Hepatocyte (in vitro differentiated cells): Measurements from ENCODE around the gene CYB561D2. TPM values are rescaled to one million over a fixed set of nuclear protein-coding genes. Genes with fewer than 3 reads are reported as not detected.

Experiments
- DNase-seq: peaks from one replicate; pipeline ENCODE4 v3.0.0-alpha.2; 2016; ENCODE audit warnings: low spot score
- H2AFZ ChIP-seq: fragments of 200-600 bp; sonication (generic); 2 replicates; pipeline ENCODE4 v1.6.0; 2016; ENCODE audit warnings: antibody characterized with exemption, mild to moderate bottlenecking
- H3K27ac ChIP-seq: fragments of 200-600 bp; sonication (generic); 2 replicates; pipeline ENCODE4 v1.5.1; 2016; ENCODE audit warnings: mild to moderate bottlenecking
- H3K27me3 ChIP-seq: fragments of 200-600 bp; sonication (generic); 2 replicates; pipeline ENCODE4 v1.6.1; 2016
- H3K36me3 ChIP-seq: fragments of 200-600 bp; sonication (generic); replicated peaks from 2 replicates; pipeline ENCODE4 v1.5.1; 2016; ENCODE audit warnings: low read depth; ENCODE audit not compliant: insufficient read depth
- H3K4me1 ChIP-seq: fragments of 200-600 bp; sonication (generic); 2 replicates; pipeline ENCODE4 v1.5.1; 2016; ENCODE audit warnings: mild to moderate bottlenecking, moderate library complexity; ENCODE audit not compliant: insufficient read depth
- H3K4me2 ChIP-seq: fragments of 200-600 bp; sonication (generic); 2 replicates; pipeline ENCODE4 v1.6.0; 2016
- H3K4me3 ChIP-seq: fragments of 200-600 bp; sonication (generic); 2 replicates; pipeline ENCODE4 v1.5.1; 2016; ENCODE audit warnings: mild to moderate bottlenecking
- H3K79me2 ChIP-seq: fragments of 200-600 bp; sonication (generic); 2 replicates; pipeline ENCODE4 v1.6.0; 2017; ENCODE audit warnings: mild to moderate bottlenecking
- H3K9me2 ChIP-seq: fragments of 200-600 bp; sonication (generic); replicated peaks from 2 replicates; pipeline ENCODE4 v1.6.0; 2017; ENCODE audit warnings: mild to moderate bottlenecking; ENCODE audit not compliant: insufficient read depth
- H3K9me3 ChIP-seq: fragments of 200-600 bp; sonication (generic); 2 replicates; pipeline ENCODE4 v1.5.1; 2016; ENCODE audit warnings: low read depth, mild to moderate bottlenecking
- H4K20me1 ChIP-seq: fragments of 200-600 bp; sonication (generic); 2 replicates; pipeline ENCODE4 v1.6.0; 2016; ENCODE audit warnings: mild to moderate bottlenecking; ENCODE audit not compliant: insufficient read depth, poor library complexity, severe bottlenecking
- CTCF ChIP-seq: fragments of 200-600 bp; sonication (generic); IDR thresholded peaks from 2 replicates; pipeline ENCODE4 v1.5.1; 2016; ENCODE audit warnings: antibody characterized with exemption, mild to moderate bottlenecking; ENCODE audit not compliant: poor library complexity
- EZH2 ChIP-seq: fragments of 200-600 bp; sonication (generic); IDR thresholded peaks from 2 replicates; pipeline ENCODE4 v1.6.1; 2016; ENCODE audit warnings: antibody characterized with exemption, mild to moderate bottlenecking, borderline replicate concordance
- EZH2phosphoT487 ChIP-seq: fragments of 200-600 bp; sonication (generic); IDR thresholded peaks from one replicate; pipeline ENCODE4 v1.6.1; 2018; ENCODE audit warnings: antibody characterized with exemption, mild to moderate bottlenecking, low read depth, moderate library complexity; ENCODE audit not compliant: unreplicated experiment, severe bottlenecking
- WGBS: methylation state at CpG from one replicate; pipeline ENCODE4 v1.1.6; 2016; ENCODE audit warnings: low lambda C conversion rate; ENCODE audit errors: missing lambda C conversion rate; 5-methylcytosine and 5-hydroxymethylcytosine counted together
- polyA plus RNA-seq: library from polyadenylated mRNA; unstranded; fragments of >200 nt; fragmentation: Nextera tagmentation; extraction: Ambion mirVana; gene quantifications from 2 replicates; pipeline ENCODE4 v1.2.1, GENCODE V29; 2016
- total RNA-seq: library from RNA; depleted of rRNA; stranded (reverse); fragments of >200 nt; gene quantifications from 2 replicates; pipeline ENCODE4 v1.2.3, GENCODE V29; 2014

The CYB561D2 gene
- total and polyA plus RNA-seq, 2 experiments from 2014 or later, result 37.3 to 40.5 TPM

- H3K27ac ChIP-seq, result peak overlapping the region; percentile 91
- H3K9me2 ChIP-seq, result no peaks in the 10 kb centered on the region
- no peaks in the 10 kb centered on the region for H3K27me3 ChIP-seq
- no peak for TF ChIP-seq EZH2
- 47% methylated on average over 9 of the region's 9 CpGs for WGBS
- peaks cover 38% of the 10 kb centered on the region for H3K79me2 ChIP-seq
- peaks cover 3% of the 10 kb centered on the region for H4K20me1 ChIP-seq
- H3K4me1 ChIP-seq, result peaks cover 37% of the 10 kb centered on the region
- H3K36me3 ChIP-seq, result no peaks in the 10 kb centered on the region
- H3K9me3 ChIP-seq, result no peaks in the 10 kb centered on the region
- no peak overlapping the region for H2AFZ ChIP-seq
- peak; percentile 91 for DNase-seq
- no peak overlapping the region for H3K4me3 ChIP-seq
- H3K4me2 ChIP-seq, result peak overlapping the region; percentile 61
Measured at GRCh38 chr3:50316657-50317242, 33.9 kb upstream of the CYB561D2 start.

GRCh38 chr3:50317300-50317699 lies 33.4 kb upstream of the CYB561D2 start:
- Histone ChIP-seq H3K4me2 (peak overlapping the region; percentile 61), H3K27me3 (no peaks in the 10 kb centered on the region), H2AFZ (no peak overlapping the region), H3K9me2 (no peaks in the 10 kb centered on the region), H4K20me1 (peaks cover 3% of the 10 kb centered on the region), H3K36me3 (no peaks in the 10 kb centered on the region), H3K4me3 (no peak overlapping the region), H3K9me3 (no peaks in the 10 kb centered on the region), H3K27ac (peak overlapping the region; percentile 91), H3K4me1 (peaks cover 43% of the 10 kb centered on the region), H3K79me2 (peaks cover 38% of the 10 kb centered on the region)
- TF ChIP-seq EZH2phosphoT487 (no peak), CTCF (no peak), EZH2 (no peak)
- WGBS, result 80% methylated on average over 6 of the region's 6 CpGs
- DNase-seq, result no peak

- Histone ChIP-seq H4K20me1 (peaks cover 3% of the 10 kb centered on the region), H3K4me2 (peak overlapping the region; percentile 97), H3K27ac (peak overlapping the region; percentile 91)
Measured at GRCh38 chr3:50318163-50318562, 32.5 kb upstream of the CYB561D2 start.

More at GRCh38 chr3:50318163-50318562, 32.5 kb upstream of the CYB561D2 start:
- TF ChIP-seq EZH2phosphoT487, result no peak
- no peak for TF ChIP-seq CTCF
- TF ChIP-seq EZH2, result no peak
- Histone ChIP-seq H3K36me3 (no peaks in the 10 kb centered on the region), H3K27me3 (no peaks in the 10 kb centered on the region), H3K9me2 (no peaks in the 10 kb centered on the region), H3K4me3 (no peak overlapping the region), H2AFZ (no peak overlapping the region), H3K9me3 (no peaks in the 10 kb centered on the region), H3K79me2 (peaks cover 38% of the 10 kb centered on the region), H3K4me1 (peaks cover 49% of the 10 kb centered on the region)
- WGBS, result 94% methylated on average over 10 of the region's 11 CpGs
- DNase-seq, result no peak
